ENCODE data around the gene DCTN1. TPM values are rescaled to one million over a fixed set of nuclear protein-coding genes. Genes with fewer than 3 reads are reported as not detected.

The DCTN1 gene
- total RNA-seq, 1 donor from 2014 or later = 93.1 TPM

GRCh38 chr2:74316627-74317295, 63.4 kb downstream of the DCTN1 start:
- TF ChIP-seq, protein P1, sequence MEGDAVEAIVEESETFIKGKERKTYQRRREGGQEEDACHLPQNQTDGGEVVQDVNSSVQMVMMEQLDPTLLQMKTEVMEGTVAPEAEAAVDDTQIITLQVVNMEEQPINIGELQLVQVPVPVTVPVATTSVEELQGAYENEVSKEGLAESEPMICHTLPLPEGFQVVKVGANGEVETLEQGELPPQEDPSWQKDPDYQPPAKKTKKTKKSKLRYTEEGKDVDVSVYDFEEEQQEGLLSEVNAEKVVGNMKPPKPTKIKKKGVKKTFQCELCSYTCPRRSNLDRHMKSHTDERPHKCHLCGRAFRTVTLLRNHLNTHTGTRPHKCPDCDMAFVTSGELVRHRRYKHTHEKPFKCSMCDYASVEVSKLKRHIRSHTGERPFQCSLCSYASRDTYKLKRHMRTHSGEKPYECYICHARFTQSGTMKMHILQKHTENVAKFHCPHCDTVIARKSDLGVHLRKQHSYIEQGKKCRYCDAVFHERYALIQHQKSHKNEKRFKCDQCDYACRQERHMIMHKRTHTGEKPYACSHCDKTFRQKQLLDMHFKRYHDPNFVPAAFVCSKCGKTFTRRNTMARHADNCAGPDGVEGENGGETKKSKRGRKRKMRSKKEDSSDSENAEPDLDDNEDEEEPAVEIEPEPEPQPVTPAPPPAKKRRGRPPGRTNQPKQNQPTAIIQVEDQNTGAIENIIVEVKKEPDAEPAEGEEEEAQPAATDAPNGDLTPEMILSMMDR (conservative IDR thresholded peaks at IDR 0.05; ENCODE audit: low read depth, low read length) = no peak
- no peak overlapping the region for H3K4me3 ChIP-seq (ENCODE audit: low read depth, low read length)
- no peak for DNase-seq (ENCODE audit: low read depth)

- H3K4me3 ChIP-seq (ENCODE audit: low read depth, low read length) = no peak overlapping the region
- DNase-seq (ENCODE audit: low read depth) = no peak
- TF ChIP-seq, protein P1 (conservative IDR thresholded peaks at IDR 0.05; ENCODE audit: low read depth, low read length) = no peak
Measured at GRCh38 chr2:74314107-74314506, 66.0 kb downstream of the DCTN1 start.

GRCh38 chr2:74313497-74313896, 66.6 kb downstream of the DCTN1 start:
- H3K4me3 ChIP-seq (ENCODE audit: low read depth, low read length) = no peak overlapping the region
- TF ChIP-seq, protein P1 (conservative IDR thresholded peaks at IDR 0.05; ENCODE audit: low read depth, low read length) = no peak
- no peak for DNase-seq (ENCODE audit: low read depth)

- H3K4me3 ChIP-seq (ENCODE audit: low read depth, low read length) = no peak overlapping the region
- TF ChIP-seq, protein P1 (conservative IDR thresholded peaks at IDR 0.05; ENCODE audit: low read depth, low read length) = no peak
- DNase-seq (ENCODE audit: low read depth) = no peak
Measured at GRCh38 chr2:74312913-74313312, 67.2 kb downstream of the DCTN1 start.

Other genes starting within 250 kb of the DCTN1 start
- gene BOLA3, start 232.4 kb downstream of the DCTN1 start, total RNA-seq = 90.3 and 148 TPM in 2 replicates
- 70.4 and 87.2 TPM in 2 replicates for gene MOB1A, start 201.4 kb downstream of the DCTN1 start, total RNA-seq
- 57.0 and 126 TPM in 2 replicates for gene MTHFD2, start 181.7 kb downstream of the DCTN1 start, total RNA-seq
- gene SLC4A5, start 36.9 kb downstream of the DCTN1 start, total RNA-seq = under 0.01 and 0.14 TPM in 2 replicates
- 2.7 and 4.1 TPM in 2 replicates for gene C2orf81, start 41.3 kb upstream of the DCTN1 start, total RNA-seq
- gene WDR54, start 41.4 kb upstream of the DCTN1 start, total RNA-seq = 45.1 and 61.7 TPM in 2 replicates
- gene RTKN, start 61.6 kb upstream of the DCTN1 start, total RNA-seq = 77.3 and 85.3 TPM in 2 replicates
- gene INO80B, start 74.8 kb upstream of the DCTN1 start, total RNA-seq = 5.3 and 7.0 TPM in 2 replicates
- gene WBP1, start 78.1 kb upstream of the DCTN1 start, total RNA-seq = 36.2 and 84.3 TPM in 2 replicates
- gene MOGS, start 85.1 kb upstream of the DCTN1 start, total RNA-seq = 63.1 and 83.1 TPM in 2 replicates
- gene MRPL53, start 92.4 kb upstream of the DCTN1 start, total RNA-seq = 34.2 and 61.1 TPM in 2 replicates
- 3.9 and 5.8 TPM in 2 replicates for gene CCDC142, start 102.7 kb upstream of the DCTN1 start, total RNA-seq
- 13.5 and 20.9 TPM in 2 replicates for gene TTC31, start 102.8 kb upstream of the DCTN1 start, total RNA-seq
- 1.3 and 1.7 TPM in 2 replicates for gene LBX2, start 119.3 kb upstream of the DCTN1 start, total RNA-seq
- 16.3 and 21.6 TPM in 2 replicates for gene PCGF1, start 127.4 kb upstream of the DCTN1 start, total RNA-seq
- gene TLX2, start 134.1 kb upstream of the DCTN1 start, total RNA-seq = not detected in 2 replicates
- not detected in 2 replicates for gene DQX1, start 145.9 kb upstream of the DCTN1 start, total RNA-seq
- 86.4 and 136 TPM in 2 replicates for gene AUP1, start 149.4 kb upstream of the DCTN1 start, total RNA-seq
- 25.1 and 42.0 TPM in 2 replicates for gene HTRA2, start 149.6 kb upstream of the DCTN1 start, total RNA-seq
- gene LOXL3, start 173.6 kb upstream of the DCTN1 start, total RNA-seq = 5.9 and 6.6 TPM in 2 replicates
- gene DOK1, start 174.4 kb upstream of the DCTN1 start, total RNA-seq = 30.5 and 35.7 TPM in 2 replicates